Adipocyte (in vitro differentiated cells): ENCODE results near the gene NPNT.

Experiments used
- DNase-seq: peaks from one replicate; pipeline ENCODE4 v3.0.0-alpha.2; 2015; ENCODE audit warnings: low read depth
- H3K27me3 ChIP-seq: replicated peaks from 2 replicates; pipeline ENCODE4 v1.7.0; 2013; ENCODE audit warnings: mild to moderate bottlenecking, low read length, moderate library complexity; ENCODE audit not compliant: control insufficient read depth, insufficient read depth
- H3K36me3 ChIP-seq: 2 replicates; pipeline ENCODE4 v1.7.0; 2013; ENCODE audit warnings: low read length, mild to moderate bottlenecking, moderate library complexity; ENCODE audit not compliant: control insufficient read depth, insufficient read depth, severe bottlenecking
- H3K4me1 ChIP-seq: 2 replicates; pipeline ENCODE4 v1.7.0; 2013; ENCODE audit warnings: mild to moderate bottlenecking, low read length, moderate library complexity; ENCODE audit not compliant: control insufficient read depth, insufficient read depth
- H3K4me3 ChIP-seq: 2 replicates; pipeline ENCODE4 v1.7.0; 2013; ENCODE audit warnings: mild to moderate bottlenecking, low read length, moderate library complexity
- H3K9ac ChIP-seq: 2 replicates; pipeline ENCODE4 v1.7.0; 2013; ENCODE audit warnings: mild to moderate bottlenecking, low read length, moderate library complexity
- H3K9me3 ChIP-seq: 2 replicates; pipeline ENCODE4 v1.7.0; 2013; ENCODE audit warnings: mild to moderate bottlenecking, low read length, moderate library complexity; ENCODE audit not compliant: control insufficient read depth

The NPNT gene

DNA sequence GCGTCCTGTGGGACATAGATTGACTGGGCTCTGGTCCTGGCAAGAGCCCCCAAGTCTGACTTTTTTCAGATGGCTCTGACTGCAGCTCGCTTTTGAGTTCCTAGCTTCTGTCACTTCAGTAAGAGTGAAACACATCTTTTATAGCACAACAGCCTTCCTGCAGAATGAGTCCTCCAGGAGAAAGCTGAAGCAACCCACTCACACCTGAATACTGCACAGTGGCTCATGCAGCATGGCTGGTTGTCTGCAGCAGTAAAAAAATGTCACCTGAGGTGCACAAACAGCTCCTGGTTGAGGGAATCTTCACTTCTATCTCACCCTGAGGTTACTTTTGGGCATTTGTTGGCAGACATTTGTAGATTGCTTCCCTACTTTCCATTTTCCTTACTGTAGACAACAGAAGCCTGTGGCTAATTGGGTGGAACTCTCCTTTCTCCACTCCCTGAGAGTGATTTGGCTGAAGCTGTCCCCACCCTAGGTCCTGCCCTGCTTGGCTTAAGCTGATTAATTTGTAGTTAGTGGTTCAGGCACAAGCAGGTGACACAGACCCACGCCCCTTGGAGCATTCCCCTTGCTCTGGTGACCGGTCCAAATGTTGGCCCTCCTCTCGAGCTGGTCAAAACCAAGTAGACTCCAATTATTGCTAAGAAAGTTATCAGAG, 99.7 kb downstream of the NPNT start:
- Histone ChIP-seq H3K9ac (no peak overlapping the region), H3K4me1 (peaks cover 4% of the 10 kb centered on the region), H3K9me3 (no peaks in the 10 kb centered on the region), H3K4me3 (no peak overlapping the region), H3K36me3 (no peaks in the 10 kb centered on the region), H3K27me3 (peaks cover 31% of the 10 kb centered on the region)
- no peak for DNase-seq

DNA sequence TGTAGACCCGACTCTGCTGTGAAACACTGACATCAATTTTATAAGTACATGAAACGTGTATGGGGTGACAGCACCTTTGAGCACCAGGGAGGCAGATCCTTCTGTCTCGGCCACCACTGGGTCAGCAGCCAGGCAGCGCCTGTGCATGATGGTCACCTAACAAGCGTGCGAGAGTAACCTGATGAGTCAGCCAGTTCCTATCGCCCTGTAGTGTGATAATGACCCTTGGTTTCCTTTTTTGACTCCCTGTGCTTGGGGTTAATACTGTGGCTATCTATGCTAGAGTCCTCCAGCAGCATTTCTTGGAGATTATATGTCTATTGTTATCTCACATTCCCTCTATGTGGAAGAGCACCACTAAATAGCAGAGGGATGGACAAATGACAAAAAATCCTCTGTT, 101.6 kb downstream of the NPNT start:
- Histone ChIP-seq H3K27me3 (peaks cover 31% of the 10 kb centered on the region), H3K9ac (no peak overlapping the region)
- DNase-seq, result no peak

DNA sequence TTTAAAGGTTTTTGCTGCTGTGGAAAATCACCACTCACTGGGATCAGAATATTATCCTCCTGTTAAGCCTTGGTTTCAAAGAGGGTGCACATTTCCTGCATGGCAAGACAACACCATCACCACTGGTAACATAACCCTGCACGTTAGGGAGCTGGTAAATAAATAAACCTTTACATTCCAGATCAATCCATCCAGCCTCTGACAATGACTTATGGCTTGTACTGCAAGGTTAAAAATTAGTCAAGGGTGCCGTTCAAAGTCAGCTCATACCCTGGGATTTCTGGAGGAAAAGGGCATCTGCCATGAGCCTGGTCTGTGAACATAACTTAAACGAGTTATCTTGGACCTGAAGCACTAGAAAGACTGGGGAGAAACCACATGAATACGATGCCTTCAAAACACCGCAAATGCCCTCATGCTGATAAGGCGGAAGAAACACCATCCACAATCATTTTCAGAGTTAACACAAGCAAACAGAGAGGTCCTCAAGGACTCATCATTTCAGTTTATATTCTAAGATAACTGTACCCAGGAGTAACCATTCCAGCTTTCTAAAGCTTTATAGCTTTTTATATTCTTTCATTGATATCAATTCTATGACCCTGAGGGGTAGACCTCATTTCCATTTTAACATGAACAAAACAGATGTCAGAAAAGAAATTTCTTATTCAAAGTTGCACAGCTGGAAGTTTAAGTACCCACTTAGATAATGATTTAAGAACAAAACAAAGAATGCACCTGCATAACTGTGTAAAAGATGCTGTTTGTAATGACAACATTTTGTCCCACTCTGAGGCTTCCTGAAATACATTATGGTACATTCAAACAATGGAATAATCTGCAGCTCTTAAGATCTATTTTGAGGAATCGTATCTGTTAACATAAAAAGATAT, 103.1 kb downstream of the NPNT start:
- Histone ChIP-seq H3K9ac (no peak overlapping the region), H3K4me3 (no peak overlapping the region), H3K9me3 (peaks cover 3% of the 10 kb centered on the region), H3K36me3 (no peaks in the 10 kb centered on the region), H3K4me1 (no peaks in the 10 kb centered on the region), H3K27me3 (peaks cover 31% of the 10 kb centered on the region)
- DNase-seq, result no peak

More for the DNA sequence above, 101.6 kb downstream of the NPNT start:
- Histone ChIP-seq H3K4me1 (peaks cover 4% of the 10 kb centered on the region), H3K9me3 (no peaks in the 10 kb centered on the region), H3K4me3 (no peak overlapping the region), H3K36me3 (no peaks in the 10 kb centered on the region)

DNA sequence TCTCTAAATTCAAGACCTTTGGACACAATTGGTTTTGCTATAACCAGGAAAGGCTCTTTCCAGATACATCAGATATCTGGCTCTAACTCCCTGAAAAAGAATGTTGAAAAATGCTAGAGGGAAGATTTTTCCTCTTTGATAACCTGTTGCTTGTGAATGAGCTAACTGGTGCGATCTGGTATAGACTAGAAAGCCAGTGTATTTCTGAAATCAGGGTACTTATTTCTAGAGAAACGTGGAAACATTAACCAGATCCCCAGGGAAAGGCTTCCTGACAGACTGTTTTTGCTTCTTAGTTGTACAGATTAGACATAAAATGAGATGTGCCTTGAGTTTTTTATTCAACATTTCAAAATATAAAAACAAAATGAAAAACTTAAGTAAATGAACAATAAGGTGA, 107.7 kb downstream of the NPNT start:
- H3K4me3 ChIP-seq, result no peak overlapping the region
- H3K4me1 ChIP-seq, result no peaks in the 10 kb centered on the region
- H3K27me3 ChIP-seq, result peaks cover 9% of the 10 kb centered on the region
- H3K9ac ChIP-seq, result no peak overlapping the region
- no peaks in the 10 kb centered on the region for H3K36me3 ChIP-seq
- peaks cover 3% of the 10 kb centered on the region for H3K9me3 ChIP-seq
- DNase-seq, result no peak

DNA sequence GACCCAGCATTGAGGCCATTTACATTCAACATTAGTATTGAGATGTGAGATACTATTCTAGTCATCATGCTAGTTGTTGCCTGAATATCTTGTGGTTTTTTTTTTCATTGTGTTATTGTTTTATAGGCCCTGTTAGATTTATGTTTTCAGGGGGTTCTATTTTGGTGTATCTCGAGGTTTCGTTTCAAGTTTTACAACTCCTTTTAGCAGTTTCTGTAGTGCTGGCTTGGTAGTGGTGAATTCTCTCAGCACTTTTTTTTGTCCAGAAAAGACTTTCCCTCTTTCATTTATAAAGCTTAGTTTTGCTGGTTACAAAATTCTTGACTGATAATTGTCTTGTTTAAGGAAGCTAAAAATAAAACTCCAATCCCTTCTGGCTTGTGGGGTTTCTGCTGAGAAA, 115.5 kb downstream of the NPNT start:
- Histone ChIP-seq H3K9me3 (peaks cover 28% of the 10 kb centered on the region), H3K27me3 (no peaks in the 10 kb centered on the region), H3K9ac (no peak overlapping the region), H3K4me1 (no peaks in the 10 kb centered on the region), H3K36me3 (no peaks in the 10 kb centered on the region), H3K4me3 (no peak overlapping the region)
- DNase-seq, result no peak

DNA sequence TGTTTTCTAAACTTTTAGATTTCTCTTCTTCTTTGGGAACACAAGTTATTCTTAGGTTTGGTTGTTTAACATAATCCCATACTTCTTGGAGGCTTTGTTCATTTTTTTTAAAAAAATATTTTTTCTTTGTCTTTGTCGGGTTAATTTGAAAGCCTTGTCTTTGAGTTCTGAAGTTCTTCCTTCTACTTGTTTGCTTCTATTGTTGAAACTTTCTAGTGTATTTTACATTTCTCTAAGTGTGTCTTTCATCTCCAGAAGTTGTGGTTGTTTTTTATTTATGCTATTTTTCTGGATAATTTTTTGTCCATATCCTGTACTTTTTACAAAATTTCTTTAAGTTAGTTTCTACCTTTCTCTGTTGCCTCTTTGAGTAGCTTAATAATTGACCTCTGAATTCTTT, 116.1 kb downstream of the NPNT start:
- H3K4me3 ChIP-seq, result no peak overlapping the region
- no peak overlapping the region for H3K9ac ChIP-seq
- no peaks in the 10 kb centered on the region for H3K4me1 ChIP-seq
- DNase-seq, result no peak
- no peaks in the 10 kb centered on the region for H3K36me3 ChIP-seq
- H3K27me3 ChIP-seq, result no peaks in the 10 kb centered on the region
- peaks cover 31% of the 10 kb centered on the region for H3K9me3 ChIP-seq

DNA sequence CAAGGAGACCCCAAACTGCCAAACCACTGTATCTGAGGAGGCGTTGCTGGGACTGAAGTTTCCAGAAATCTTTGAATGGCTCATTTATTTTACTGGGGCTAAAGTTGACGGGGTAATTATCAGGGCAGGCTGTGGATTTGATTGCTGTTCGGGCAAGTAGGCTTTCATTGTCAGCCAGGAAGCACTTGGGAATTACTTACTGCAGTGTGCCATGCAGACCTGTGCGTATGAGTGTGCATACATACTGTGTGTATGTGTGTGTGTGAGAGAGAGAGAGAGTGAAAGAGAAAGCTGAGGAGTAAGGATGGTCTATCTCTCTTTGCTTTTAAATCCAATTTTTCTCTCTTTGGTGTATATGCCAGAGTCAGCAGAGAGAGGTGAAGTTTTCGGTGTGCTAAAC, 122.7 kb downstream of the NPNT start:
- Histone ChIP-seq H3K27me3 (no peaks in the 10 kb centered on the region), H3K4me3 (no peak overlapping the region), H3K9me3 (peaks cover 15% of the 10 kb centered on the region), H3K4me1 (peaks cover 11% of the 10 kb centered on the region), H3K36me3 (no peaks in the 10 kb centered on the region), H3K9ac (no peak overlapping the region)
- no peak for DNase-seq

DNA sequence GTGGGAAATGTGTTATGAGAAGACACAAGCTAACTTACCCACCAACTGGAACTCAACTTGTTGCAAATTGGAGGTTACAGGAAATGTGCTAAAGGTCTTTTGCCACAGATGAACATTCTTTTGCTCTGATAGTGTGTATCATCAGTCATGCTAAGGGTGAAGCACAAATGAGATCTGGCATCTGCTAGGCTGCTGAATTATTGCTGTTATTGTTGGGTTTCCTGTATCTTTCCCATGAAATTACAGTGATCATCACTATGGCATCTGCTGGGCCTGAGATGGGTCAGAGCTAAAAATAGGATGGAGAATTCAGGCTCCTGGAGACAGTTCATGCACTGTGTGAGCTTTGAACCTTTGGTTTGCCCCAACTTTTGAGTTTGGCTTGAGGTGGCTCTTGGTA, 124.5 kb downstream of the NPNT start:
- H3K4me1 ChIP-seq, result peaks cover 11% of the 10 kb centered on the region
- H3K36me3 ChIP-seq, result no peaks in the 10 kb centered on the region
- DNase-seq, result peak; percentile 6
- no peak overlapping the region for H3K9ac ChIP-seq
- no peaks in the 10 kb centered on the region for H3K27me3 ChIP-seq
- no peak overlapping the region for H3K4me3 ChIP-seq
- peaks cover 13% of the 10 kb centered on the region for H3K9me3 ChIP-seq
